SK-N-SH (cell line): ENCODE data around the gene BCL7B. TPM values are rescaled to one million over a fixed set of nuclear protein-coding genes. Genes with fewer than 3 reads are reported as not detected.
A peak's percentile ranks its signal among the peaks of the same experiment; 100 is the strongest.

Experiments used
- CTCF ChIA-PET: fragments of 300-600, 350-600 bp; formaldehyde crosslinking; extraction: SDS; loops from one replicate; lab custom pipeline; 2021; lab: Yijun Ruan, JAX
- POLR2A ChIA-PET: fragments of 350-600 bp; sonication (Branson Sonifier 250); formaldehyde crosslinking; extraction: SDS; loops from one replicate; lab custom pipeline; 2020; ENCODE audit warnings: antibody characterized with exemption, inconsistent platforms; lab: Yijun Ruan, JAX
- DNase-seq: peaks from one replicate; pipeline ENCODE4 v3.0.0; 2012
- H2AFZ ChIP-seq: fragments of 200-600 bp; sonication (generic); 2 replicates; pipeline ENCODE4 v1.8.1; 2016; ENCODE audit warnings: antibody characterized with exemption, mild to moderate bottlenecking, low read depth
- H3F3A ChIP-seq: fragments of 200-600 bp; sonication (generic); replicated peaks from 2 replicates; pipeline ENCODE3; 2016; ENCODE audit warnings: antibody characterized with exemption, mild to moderate bottlenecking; ENCODE audit not compliant: insufficient read depth
- H3K27ac ChIP-seq, 2 experiments: fragments of 200-500 bp in 1 of 2; fragments of 200-600 bp in 1 of 2; sonication (Bioruptor generic) in 1 of 2; sonication (generic), shearing (Covaris generic) in 1 of 2; 2 replicates each; pipeline versions ENCODE4 v1.5.1 to v1.6.1; 2014 to 2016; ENCODE audit warnings: low read depth in 2 of 2, inconsistent platforms in 1 of 2, low read length in 1 of 2, mild to moderate bottlenecking in 1 of 2, mixed read lengths in 1 of 2
- H3K27me3 ChIP-seq: fragments of 200-600 bp; sonication (generic), shearing (Covaris generic); 2 replicates; pipeline ENCODE4 v1.6.1; 2016; ENCODE audit warnings: mixed run types; ENCODE audit not compliant: insufficient read depth
- H3K36me3 ChIP-seq, 2 experiments: fragments of 200-500 bp in 1 of 2; fragments of 200-600 bp in 1 of 2; sonication (Bioruptor generic) in 1 of 2; sonication (generic) in 1 of 2; replicated peaks in 1 of 2; 2 replicates each; pipeline versions ENCODE3 to v1.5.1; 2014 to 2016; ENCODE audit warnings: low read length in 1 of 2, mild to moderate bottlenecking in 1 of 2; ENCODE audit not compliant: insufficient read depth in 2 of 2, control insufficient read depth in 1 of 2
- H3K4me1 ChIP-seq, 2 experiments: fragments of 200-500 bp in 1 of 2; fragments of 200-600 bp in 1 of 2; sonication (Bioruptor generic) in 1 of 2; sonication (generic), shearing (Covaris generic) in 1 of 2; 2 replicates each; pipeline versions ENCODE4 v1.5.1 to v1.6.1; 2014 to 2016; ENCODE audit warnings: low read depth in 1 of 2, low read length in 1 of 2, mixed run types in 1 of 2; ENCODE audit not compliant: insufficient read depth in 2 of 2, control insufficient read depth in 1 of 2
- H3K4me2 ChIP-seq: fragments of 200-600 bp; sonication (generic), shearing (Covaris generic); 2 replicates; pipeline ENCODE4 v1.6.1; 2017; ENCODE audit warnings: mixed run types
- H3K4me3 ChIP-seq, 2 experiments: fragments of 200-500 bp in 1 of 2; fragments of 200-600 bp in 1 of 2; sonication (Bioruptor generic) in 1 of 2; sonication (generic), shearing (Covaris generic) in 1 of 2; 2 replicates each; pipeline versions ENCODE4 v1.5.1 to v1.8.1; 2014 to 2016; ENCODE audit warnings: low read depth in 2 of 2, inconsistent platforms in 1 of 2, low read length in 1 of 2, mild to moderate bottlenecking in 1 of 2, mixed read lengths in 1 of 2, moderate library complexity in 1 of 2
- H3K79me2 ChIP-seq: fragments of 200-600 bp; sonication (generic); 2 replicates; pipeline ENCODE4 v1.8.1; 2017; ENCODE audit warnings: mild to moderate bottlenecking; ENCODE audit not compliant: insufficient read depth
- H3K9ac ChIP-seq: fragments of 200-600 bp; sonication (generic); 2 replicates; pipeline ENCODE4 v1.6.1; 2017; ENCODE audit warnings: mixed run types
- H3K9me2 ChIP-seq: fragments of 200-600 bp; sonication (generic); 2 replicates; pipeline ENCODE4 v1.6.1; 2017; ENCODE audit warnings: mixed run types
- H3K9me3 ChIP-seq: fragments of 200-600 bp; sonication (generic); 2 replicates; pipeline ENCODE4 v1.6.1; 2017; ENCODE audit warnings: mixed run types, mild to moderate bottlenecking, moderate library complexity
- H4K20me1 ChIP-seq: fragments of 200-600 bp; sonication (generic); 2 replicates; pipeline ENCODE4 v1.6.1; 2017; ENCODE audit warnings: mild to moderate bottlenecking, mixed run types; ENCODE audit not compliant: insufficient read depth
- ELF1 ChIP-seq: IDR thresholded peaks from 2 replicates; pipeline ENCODE4 v1.4.0; 2012
- EP300 ChIP-seq, 2 experiments: IDR thresholded peaks; 2 replicates each; pipeline versions ENCODE4 v1.4.0 to v1.6.1; 2012; ENCODE audit warnings: borderline replicate concordance in 1 of 2, low read depth in 1 of 2, low read length in 1 of 2
- EZH2phosphoT487 ChIP-seq: fragments of 200-600 bp; sonication (generic); IDR thresholded peaks from 2 replicates; pipeline ENCODE4 v1.6.1; 2017; ENCODE audit warnings: low read depth, mixed run types, mild to moderate bottlenecking, antibody characterized with exemption, moderate library complexity, borderline replicate concordance
- FOXJ3 ChIP-seq: sonication (generic); formaldehyde crosslinking; IDR thresholded peaks from 2 replicates; pipeline ENCODE4 v1.5.1; 2020; ENCODE audit warnings: mild to moderate bottlenecking, missing genetic modification reagents
- GABPA ChIP-seq: IDR thresholded peaks from 2 replicates; pipeline ENCODE4 v1.4.0; 2012; ENCODE audit warnings: low read depth, mild to moderate bottlenecking
- GATA2 ChIP-seq: sonication (generic); formaldehyde crosslinking; IDR thresholded peaks from 2 replicates; pipeline ENCODE4 v1.5.0; 2020; ENCODE audit warnings: mild to moderate bottlenecking, missing genetic modification reagents
- JUND ChIP-seq: IDR thresholded peaks from 2 replicates; pipeline ENCODE4 v1.4.0; 2012
- MXI1 ChIP-seq: IDR thresholded peaks from 2 replicates; pipeline ENCODE4 v1.6.1; 2012; ENCODE audit warnings: mild to moderate bottlenecking, low read depth, low read length, improper control_type of control experiment
- NFIC ChIP-seq: IDR thresholded peaks from 2 replicates; pipeline ENCODE4 v1.4.0; 2012; ENCODE audit warnings: borderline replicate concordance
- PBX3 ChIP-seq: IDR thresholded peaks from 2 replicates; pipeline ENCODE4; 2012
- POLR2AphosphoS5 ChIP-seq: IDR thresholded peaks from 2 replicates; pipeline ENCODE4 v1.6.1; 2012; ENCODE audit warnings: low read depth, low read length
- SMC3 ChIP-seq: IDR thresholded peaks from 2 replicates; pipeline ENCODE4 v1.6.1; 2012; ENCODE audit warnings: low read depth, low read length, improper control_type of control experiment
- TEAD4 ChIP-seq: IDR thresholded peaks from 2 replicates; pipeline ENCODE4 v1.4.0; 2012; ENCODE audit warnings: mild to moderate bottlenecking, borderline replicate concordance; ENCODE audit not compliant: insufficient read depth
- WGBS: methylation state at CpG from one replicate; pipeline ENCODE4 v1.1.6; 2017; ENCODE audit warnings: low lambda C conversion rate; 5-methylcytosine and 5-hydroxymethylcytosine counted together
- polyA plus RNA-seq, 3 experiments: library from polyadenylated mRNA; depleted of rRNA; stranded (reverse); fragments of >200 nt; gene quantifications; 2 replicates each; pipeline ENCODE4 v1.2.3, GENCODE V29; 2012
- TF ChIP-seq, protein P1 (sequence below): IDR thresholded peaks from 2 replicates; pipeline ENCODE4 v1.4.0; 2012; ENCODE audit warnings: low read depth, borderline replicate concordance

Gene BCL7B
- polyA plus RNA-seq, 1 of the 3 experiments (the other 2 are of a cell fraction) = 114 TPM

DNA sequence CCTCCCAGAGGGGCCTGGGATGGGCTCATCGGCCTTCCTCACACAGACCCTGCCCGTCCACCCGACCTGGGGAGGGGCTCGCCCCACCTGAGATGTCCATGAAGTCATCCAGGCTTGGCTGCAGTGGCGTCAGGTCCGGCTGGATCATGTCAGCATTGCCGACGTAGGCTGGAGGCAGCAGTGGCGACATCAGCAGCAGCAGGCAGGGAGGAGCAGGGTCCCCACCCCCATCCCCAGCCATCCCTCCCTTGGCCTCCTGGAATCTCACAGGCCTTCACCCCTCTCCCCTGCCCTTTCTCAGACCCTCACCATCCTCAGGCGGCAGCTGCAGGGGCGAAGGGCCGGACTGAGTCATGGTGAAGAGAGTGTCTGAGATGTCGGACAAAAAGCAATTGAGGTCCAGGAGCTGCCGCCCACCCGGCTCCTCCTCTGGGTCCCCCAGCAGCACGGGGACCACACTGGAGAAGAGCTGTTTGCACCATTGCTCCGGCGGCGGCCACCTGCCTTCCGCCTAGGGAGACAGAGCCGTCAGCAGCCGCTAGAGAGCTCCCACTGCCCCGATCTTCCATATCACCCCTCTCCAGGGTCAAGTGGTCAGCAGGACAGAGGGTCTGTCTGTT is 48.2 kb upstream of the BCL7B start:
- POLR2A ChIA-PET = no interaction called here
- Histone ChIP-seq H3K4me3 (no peak overlapping the region), H3K9me2 (no peaks in the 10 kb centered on the region), H3K9ac (no peak overlapping the region), H3K4me1 (no peaks in the 10 kb centered on the region; a peak in 1 of 4 replicates), H3K4me2 (no peak overlapping the region), H2AFZ (no peak overlapping the region), H3K36me3 (no peaks in the 10 kb centered on the region), H3K27me3 (peaks cover 13% of the 10 kb centered on the region), H3K27ac (no peak overlapping the region), H4K20me1 (no peaks in the 10 kb centered on the region), H3K79me2 (no peaks in the 10 kb centered on the region), H3K9me3 (no peaks in the 10 kb centered on the region), H3F3A (no peaks in the 10 kb centered on the region)
- CTCF ChIA-PET = interaction anchor here (1.6 to 16.3 kb wide), 12 partner anchors 11 to 249 kb away, joined by 10 to 326 read pairs (median 54); partner anchors contain the start of genes ABHD11, MLXIPL, STX1A and VPS37D
- no peak for DNase-seq
- 44% methylated on average over 16 of the region's 23 CpGs for WGBS
- no peak for TF ChIP-seq FOXJ3 (CRISPR knock-in tag)
- no peak for TF ChIP-seq SMC3
- TF ChIP-seq POLR2AphosphoS5 = no peak
- no peak for TF ChIP-seq TEAD4
- no peak for TF ChIP-seq JUND
- no peak for TF ChIP-seq ELF1
- no peak for TF ChIP-seq NFIC
- TF ChIP-seq GABPA = no peak
- TF ChIP-seq MXI1 = no peak
- TF ChIP-seq GATA2 = no peak
- TF ChIP-seq EZH2phosphoT487 = no peak
- no peak for TF ChIP-seq EP300 (IDR thresholded peaks at IDR 0.05; ENCODE audit: borderline replicate concordance in 1 of 2, low read depth in 1 of 2, low read length in 1 of 2)
- TF ChIP-seq, protein P1, sequence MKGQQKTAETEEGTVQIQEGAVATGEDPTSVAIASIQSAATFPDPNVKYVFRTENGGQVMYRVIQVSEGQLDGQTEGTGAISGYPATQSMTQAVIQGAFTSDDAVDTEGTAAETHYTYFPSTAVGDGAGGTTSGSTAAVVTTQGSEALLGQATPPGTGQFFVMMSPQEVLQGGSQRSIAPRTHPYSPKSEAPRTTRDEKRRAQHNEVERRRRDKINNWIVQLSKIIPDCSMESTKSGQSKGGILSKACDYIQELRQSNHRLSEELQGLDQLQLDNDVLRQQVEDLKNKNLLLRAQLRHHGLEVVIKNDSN = no peak

DNA sequence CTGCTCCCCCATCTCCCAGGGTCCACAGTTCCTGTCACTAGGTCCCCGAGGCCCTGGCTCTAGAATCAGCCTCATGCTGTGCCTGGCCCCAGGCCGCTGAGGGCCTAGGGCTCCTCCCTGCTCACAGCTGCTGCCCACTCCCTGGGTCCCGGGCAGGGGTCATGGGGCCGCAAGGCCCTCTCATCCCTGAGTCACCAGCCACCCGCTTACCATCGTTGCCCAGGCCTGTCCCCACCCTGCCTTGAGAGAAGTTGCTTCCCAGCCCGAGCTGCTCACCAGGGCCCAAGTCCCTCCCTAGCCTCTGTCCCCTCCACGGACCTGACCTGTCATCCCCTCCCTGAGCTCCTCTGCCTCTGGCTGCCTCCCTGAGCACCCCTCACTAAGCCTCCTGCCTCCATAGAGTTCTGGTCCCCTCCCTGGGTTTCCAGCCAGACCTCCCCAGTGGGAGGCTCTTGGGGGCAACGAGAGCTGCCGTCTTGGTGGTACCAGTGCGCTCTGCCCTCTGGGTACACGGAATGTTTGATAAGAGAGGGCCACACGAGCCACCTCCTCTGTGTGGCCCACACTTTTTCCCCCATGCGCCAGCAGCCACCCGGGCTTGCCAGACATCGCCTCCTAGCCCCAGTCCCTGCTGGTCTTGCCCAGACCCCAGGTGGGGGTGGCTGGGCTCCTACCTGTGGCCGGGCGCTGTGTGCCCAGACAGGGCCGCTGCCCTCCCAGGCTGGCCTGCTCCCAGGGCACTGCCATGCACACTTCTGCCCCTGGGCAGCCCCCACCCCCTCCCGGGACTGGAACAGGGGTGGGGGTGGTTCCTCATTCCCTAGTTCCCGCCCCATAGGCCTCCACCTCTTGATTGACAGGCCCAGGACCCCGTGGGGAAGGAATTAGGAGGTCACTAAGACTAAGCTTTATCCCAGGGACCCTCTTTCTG is 45.5 kb upstream of the BCL7B start:
- CTCF ChIA-PET = interaction anchor here (0.7 to 16.3 kb wide), 6 partner anchors 9 to 131 kb away, joined by 4 to 326 read pairs (median 180); partner anchors contain the start of genes ABHD11, MLXIPL, STX1A and VPS37D
- H3K9me2 ChIP-seq = no peaks in the 10 kb centered on the region
- H3K27me3 ChIP-seq = peaks cover 21% of the 10 kb centered on the region
- 69% methylated on average over 21 of the region's 22 CpGs for WGBS
- no peaks in the 10 kb centered on the region for H3K36me3 ChIP-seq
- no peak overlapping the region for H3K9ac ChIP-seq
- H3K27ac ChIP-seq = no peak overlapping the region
- H2AFZ ChIP-seq = no peak overlapping the region
- no peak for TF ChIP-seq GATA2
- TF ChIP-seq PBX3 = peak; percentile 52
- POLR2A ChIA-PET = no interaction called here
- no peaks in the 10 kb centered on the region; a peak in 1 of 4 replicates for H3K4me1 ChIP-seq
- no peak for DNase-seq
- no peaks in the 10 kb centered on the region for H3K79me2 ChIP-seq
- no peaks in the 10 kb centered on the region for H3F3A ChIP-seq
- H4K20me1 ChIP-seq = no peaks in the 10 kb centered on the region
- no peaks in the 10 kb centered on the region for H3K9me3 ChIP-seq
- H3K4me3 ChIP-seq = no peak overlapping the region
- H3K4me2 ChIP-seq = no peak overlapping the region
